HCT116 (cell line): Measurements from ENCODE around the gene IFT122. TPM values are rescaled to one million over a fixed set of nuclear protein-coding genes. Genes with fewer than 3 reads are reported as not detected.

ENCODE experiments used
- ATAC-seq: fragments of 200-7000 bp; cut with Tn5 transposase; 2 replicates; pipeline ENCODE4 v1.9.1; 2020; ENCODE audit warnings: mild to moderate bottlenecking, moderate library complexity
- BruUV-seq: library from RNA; stranded (reverse); fragments of 400-500 nt; replicated peaks from 2 replicates; lab custom pipeline; 2021; lab: Mats Ljungman, UMichigan
- CTCF ChIA-PET: fragments of 300-600 bp; sonication (Branson Sonifier 250); formaldehyde crosslinking; loops from one replicate; lab custom pipeline; 2021; ENCODE audit warnings: antibody characterized with exemption; lab: Charles Lee
- POLR2A ChIA-PET: fragments of 300-600, 350-600 bp; sonication (Branson Sonifier 250); formaldehyde crosslinking; loops from one replicate; lab custom pipeline; 2021; ENCODE audit warnings: antibody characterized with exemption; lab: Charles Lee
- RAD21 ChIA-PET, 2 experiments: fragments of 300-600 bp; sonication (Branson Sonifier 250); formaldehyde crosslinking; loops; one replicate each; lab custom pipeline; 2023; ENCODE audit warnings: low total read pairs in 2 of 2; ENCODE audit not compliant: uncharacterized antibody in 2 of 2, unreplicated experiment in 2 of 2, low non-redundant PET in 1 of 2; lab: Charles Lee
- DNase-seq: peaks from one replicate; pipeline ENCODE4 v3.0.0-alpha.2; 2010; ENCODE audit warnings: low read depth, low spot score
- H2AFZ ChIP-seq: fragments of 200-600 bp; shearing (Covaris generic), sonication (generic); 2 replicates; pipeline ENCODE4 v1.6.1; 2017; ENCODE audit warnings: low read depth, mixed run types, mixed read lengths, antibody characterized with exemption, low read length; ENCODE audit not compliant: poor library complexity, severe bottlenecking
- H3K27ac ChIP-seq: 2 replicates; pipeline ENCODE4 v1.5.1; 2012; ENCODE audit warnings: low read depth, low read length
- H3K27me3 ChIP-seq: fragments of 200-600 bp; sonication (generic); 2 replicates; pipeline ENCODE4 v1.6.1; 2016; ENCODE audit warnings: mixed run types, low read length, mixed read lengths; ENCODE audit not compliant: insufficient read depth
- H3K36me3 ChIP-seq, 2 experiments: fragments of 200-500 bp in 1 of 2; fragments of 200-600 bp in 1 of 2; sonication (Bioruptor generic) in 1 of 2; sonication (generic) in 1 of 2; 2 replicates each; pipeline versions ENCODE4 v1.5.1 to v1.6.1; 2014 to 2016; ENCODE audit warnings: low read length in 2 of 2, inconsistent platforms in 1 of 2, mixed read lengths in 1 of 2, mixed run types in 1 of 2; ENCODE audit not compliant: insufficient read depth in 2 of 2, control insufficient read depth in 1 of 2
- H3K4me1 ChIP-seq, 2 experiments: fragments of 200-600 bp in 1 of 2; sonication (generic) in 1 of 2; 2 replicates each; pipeline versions ENCODE4 v1.5.1 to v1.6.1; 2012 to 2017; ENCODE audit warnings: low read length in 2 of 2, inconsistent platforms in 1 of 2, mild to moderate bottlenecking in 1 of 2, mixed read lengths in 1 of 2, mixed run types in 1 of 2, moderate library complexity in 1 of 2; ENCODE audit not compliant: insufficient read depth in 2 of 2, control insufficient read depth in 1 of 2
- H3K4me2 ChIP-seq: fragments of 200-600 bp; sonication (generic); 2 replicates; pipeline ENCODE4 v1.6.1; 2017; ENCODE audit warnings: mixed run types, low read length, mixed read lengths
- H3K4me3 ChIP-seq, 2 experiments: fragments of 200-600 bp in 1 of 2; sonication (generic) in 1 of 2; replicated peaks in 1 of 2; 2 replicates each; pipeline ENCODE4 v1.5.1; 2011 to 2016; ENCODE audit warnings: low read length in 2 of 2, control low read depth in 1 of 2, low read depth in 1 of 2, mild to moderate bottlenecking in 1 of 2, mixed read lengths in 1 of 2, mixed run types in 1 of 2
- H3K79me2 ChIP-seq: fragments of 200-600 bp; sonication (generic); 2 replicates; pipeline ENCODE4 v1.6.1; 2017; ENCODE audit warnings: mild to moderate bottlenecking, mixed run types, low read length, moderate library complexity, mixed read lengths; ENCODE audit not compliant: insufficient read depth
- H3K9ac ChIP-seq: fragments of 200-600 bp; sonication (generic); 2 replicates; pipeline ENCODE4 v1.6.1; 2016; ENCODE audit warnings: low read length, mixed read lengths
- H3K9me2 ChIP-seq: fragments of 200-600 bp; sonication (generic), shearing (Covaris generic); 2 replicates; pipeline ENCODE4 v1.6.1; 2017; ENCODE audit warnings: mixed run types, mild to moderate bottlenecking, moderate library complexity; ENCODE audit not compliant: insufficient read depth
- H3K9me3 ChIP-seq, 2 experiments: fragments of 200-500 bp in 1 of 2; fragments of 200-600 bp in 1 of 2; sonication (Bioruptor generic) in 1 of 2; sonication (generic) in 1 of 2; 2 replicates each; pipeline ENCODE4 v1.6.1; 2014 to 2017; ENCODE audit warnings: low read length in 2 of 2, mixed read lengths in 2 of 2, inconsistent platforms in 1 of 2, low read depth in 1 of 2, mild to moderate bottlenecking in 1 of 2, mixed run types in 1 of 2, moderate library complexity in 1 of 2; ENCODE audit not compliant: control insufficient read depth in 1 of 2, insufficient read depth in 1 of 2
- H4K20me1 ChIP-seq: fragments of 200-600 bp; sonication (generic), shearing (Covaris generic); 2 replicates; pipeline ENCODE4 v1.6.1; 2017; ENCODE audit warnings: mixed run types, mild to moderate bottlenecking, moderate library complexity; ENCODE audit not compliant: insufficient read depth
- CBX3 ChIP-seq: IDR thresholded peaks from 2 replicates; pipeline ENCODE4 v1.6.1; 2012; ENCODE audit warnings: low read depth
- CEBPB ChIP-seq: IDR thresholded peaks from 2 replicates; pipeline ENCODE4 v1.6.1; 2012; ENCODE audit warnings: low read depth
- FOSL1 ChIP-seq: IDR thresholded peaks from 2 replicates; pipeline ENCODE4 v1.6.1; 2012; ENCODE audit warnings: low read depth
- JUND ChIP-seq: IDR thresholded peaks from 2 replicates; pipeline ENCODE4 v1.6.1; 2012
- SIN3A ChIP-seq: IDR thresholded peaks from 2 replicates; pipeline ENCODE4 v1.6.1; 2012; ENCODE audit warnings: low read depth
- SP1 ChIP-seq: IDR thresholded peaks from 2 replicates; pipeline ENCODE4 v1.6.1; 2012; ENCODE audit warnings: low read depth
- SRF ChIP-seq: IDR thresholded peaks from 2 replicates; pipeline ENCODE4 v1.6.1; 2012; ENCODE audit warnings: low read depth
- YY1 ChIP-seq: IDR thresholded peaks from 2 replicates; pipeline ENCODE4 v1.6.1; 2011; ENCODE audit warnings: low read length, low read depth, moderate library complexity, mild to moderate bottlenecking; ENCODE audit not compliant: insufficient replicate concordance; ENCODE audit errors: extremely low read depth
- ZBTB33 ChIP-seq: IDR thresholded peaks from 2 replicates; pipeline ENCODE4 v1.6.1; 2011; ENCODE audit warnings: mild to moderate bottlenecking, low read length, moderate library complexity; ENCODE audit not compliant: insufficient replicate concordance; ENCODE audit errors: extremely low read depth
- ZFX ChIP-seq: fragments of 450-650 bp; IDR thresholded peaks from 2 replicates; pipeline ENCODE4 v1.6.1; 2017
- ZNF274 ChIP-seq: fragments of 200-500 bp; sonication (Bioruptor generic); IDR thresholded peaks from 2 replicates; pipeline ENCODE4 v1.6.1; 2014; ENCODE audit warnings: mild to moderate bottlenecking, low read depth, low read length, inconsistent platforms
- intact Hi-C: fragments of 100-400 bp; cut with micrococcal nuclease; formaldehyde crosslinking; loops from 2 replicates; pipeline ENCODE4 v1.10.0; 2022
- total RNA-seq: library from RNA; stranded (reverse); gene quantifications from one replicate; pipeline ENCODE4 v1.2.1, GENCODE V29; 2021; ENCODE audit not compliant: unreplicated experiment

IFT122 gene
- total RNA-seq, 1 experiment from 2014 or later = 21.4 TPM

GRCh38 chr3:129563850-129564535 lies 124.0 kb downstream of the IFT122 start (continued):
- no peak for TF ChIP-seq YY1
- TF ChIP-seq CEBPB = no peak
- TF ChIP-seq CBX3 = no peak

- Histone ChIP-seq H3K36me3 (no peaks in the 10 kb centered on the region; a peak in 1 of 4 replicates), H4K20me1 (no peaks in the 10 kb centered on the region), H3K9me2 (no peaks in the 10 kb centered on the region), H3K4me2 (no peak overlapping the region), H3K79me2 (no peaks in the 10 kb centered on the region), H3K4me1 (no peaks in the 10 kb centered on the region), H2AFZ (no peak overlapping the region), H3K9ac (no peak overlapping the region), H3K9me3 (no peaks in the 10 kb centered on the region), H3K27me3 (no peaks in the 10 kb centered on the region), H3K27ac (no peak overlapping the region), H3K4me3 (no peak overlapping the region)
- no peak for DNase-seq
- ChIA-PET RAD21 (no interaction called here), CTCF (no interaction called here), POLR2A (no interaction called here)
- no peak for ATAC-seq
- BruUV-seq = no TSS peak
- intact Hi-C loops = no loop called here
- no peak for TF ChIP-seq ZFX
- TF ChIP-seq FOSL1 = no peak
- TF ChIP-seq CEBPB = no peak
- TF ChIP-seq SRF = no peak
- no peak for TF ChIP-seq ZNF274
- no peak for TF ChIP-seq JUND
- no peak for TF ChIP-seq SIN3A
- no peak for TF ChIP-seq SP1
- no peak for TF ChIP-seq ZBTB33
- no peak for TF ChIP-seq CBX3
These were observed 125.1 kb downstream of the IFT122 start for GRCh38 chr3:129564981-129565644.
